Activated CD4-positive, alpha-beta T cell treated with anti-CD3 and anti-CD28 coated beads for 1 hour (primary cell): Measurements from ENCODE around the gene GRM4.

Experiments
- DNase-seq: peaks from one replicate; pipeline ENCODE4 v3.0.0-alpha.2; 2020

Gene GRM4

DNA sequence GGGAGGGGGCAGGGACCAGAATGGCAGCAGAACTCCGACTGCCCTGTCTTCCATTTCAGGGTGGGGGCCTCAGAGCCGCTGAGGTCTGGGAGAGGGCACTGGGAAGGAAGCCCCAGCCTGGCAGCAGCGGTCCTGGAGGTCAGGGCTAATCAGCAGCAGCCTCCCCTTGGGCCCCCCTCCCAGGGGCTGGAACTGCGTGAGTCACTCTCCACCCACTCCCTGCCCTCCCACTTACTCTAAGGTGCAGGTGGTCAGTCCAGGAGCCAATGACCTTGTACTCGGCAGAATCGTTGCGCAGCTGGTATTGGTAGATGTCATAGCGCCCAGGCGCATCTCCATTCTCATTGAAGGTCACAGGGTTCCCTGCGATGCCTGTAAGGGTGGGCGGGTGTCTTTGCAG, 105.9 kb downstream of the GRM4 start:
- no peak for DNase-seq

- no peak for DNase-seq
These were observed 108.7 kb downstream of the GRM4 start for GRCh38 chr6:34037151-34037550.

DNA sequence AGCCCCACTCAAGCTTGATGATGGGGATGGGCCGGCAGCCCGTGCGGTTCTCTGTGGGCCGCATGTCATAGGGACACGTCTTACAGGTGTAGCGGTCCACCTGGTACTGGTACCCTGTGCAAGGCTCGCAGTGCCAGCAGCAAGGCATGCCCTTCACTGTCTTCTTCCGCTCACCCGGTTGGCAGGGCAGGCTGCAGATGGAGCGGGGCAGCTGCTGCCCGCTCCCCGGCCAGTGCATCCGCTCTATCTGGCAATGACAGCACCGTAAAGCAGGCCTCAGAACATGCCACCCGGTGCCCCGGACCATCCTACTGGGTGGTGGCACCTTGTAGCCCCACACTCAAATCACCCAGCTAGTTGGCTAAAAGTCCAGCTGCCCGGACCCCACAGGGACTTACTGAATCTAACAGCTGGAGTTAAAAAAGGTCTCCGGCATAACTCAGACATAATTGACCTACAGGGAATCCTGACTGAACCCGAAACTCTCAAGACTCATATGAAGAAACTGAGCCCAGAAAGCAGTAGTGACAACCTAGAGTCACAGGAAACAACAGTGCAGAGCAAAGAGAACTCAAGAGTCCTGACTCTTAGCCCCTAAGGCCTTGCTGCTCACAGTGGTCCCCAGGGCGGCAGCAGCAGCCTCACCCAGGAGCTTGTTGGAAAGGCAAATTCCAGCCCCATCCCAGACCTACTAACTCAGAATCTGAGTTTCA, 109.4 kb downstream of the GRM4 start:
- DNase-seq = no peak

DNA sequence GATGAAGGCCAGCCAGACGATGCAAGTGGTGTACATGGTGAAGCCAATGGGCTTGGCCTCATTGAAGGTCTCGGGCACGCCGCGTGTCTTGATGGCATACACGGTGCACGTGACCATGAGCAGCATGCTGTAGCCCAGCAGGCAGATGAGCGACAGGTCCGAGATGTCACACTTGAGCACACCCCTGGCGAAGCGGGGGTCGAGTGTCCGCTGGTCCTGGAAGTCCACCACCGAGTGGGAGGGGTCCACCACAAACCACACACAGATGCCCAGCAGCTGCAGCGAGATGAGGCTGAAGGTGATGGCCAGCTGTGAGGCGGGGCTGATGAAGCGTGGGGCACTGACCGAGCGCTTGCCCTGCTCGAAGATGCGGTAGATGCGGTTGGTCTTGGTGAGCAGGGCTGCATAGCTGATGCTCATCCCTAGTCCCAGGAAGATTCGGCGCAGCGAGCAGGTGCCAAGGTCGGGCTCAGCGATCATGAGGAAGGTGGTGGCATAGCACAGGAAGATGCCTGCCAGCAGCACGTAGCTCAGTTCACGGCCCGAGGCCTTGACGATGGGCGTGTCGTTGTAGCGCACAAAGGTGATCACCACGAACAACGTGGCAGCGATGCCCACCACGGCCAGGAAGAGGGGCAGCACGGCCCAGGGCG, 110.1 kb downstream of the GRM4 start:
- DNase-seq = no peak

- DNase-seq = no peak
These were observed 110.7 kb downstream of the GRM4 start for GRCh38 chr6:34035161-34035560.

DNA sequence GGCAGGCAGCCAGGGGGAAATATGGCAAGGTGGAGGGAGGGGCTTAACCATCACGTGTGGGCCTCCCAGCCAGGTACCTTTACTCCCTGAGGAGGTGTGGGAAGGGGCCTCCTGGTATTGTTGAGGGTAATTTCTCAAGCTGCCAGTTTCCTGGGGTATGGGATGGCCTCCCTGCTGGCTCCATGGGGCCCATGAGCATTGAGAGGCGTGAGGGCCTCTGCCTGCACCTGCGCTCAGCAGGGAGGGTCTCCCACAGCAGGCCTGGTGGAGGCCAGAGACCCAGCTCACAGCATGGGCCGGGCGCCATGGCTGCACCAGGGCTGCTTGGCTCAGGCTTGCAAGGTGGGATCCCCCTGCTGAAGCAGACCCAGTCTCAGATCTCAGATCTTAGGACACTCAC, 113.0 kb downstream of the GRM4 start:
- no peak for DNase-seq

DNA sequence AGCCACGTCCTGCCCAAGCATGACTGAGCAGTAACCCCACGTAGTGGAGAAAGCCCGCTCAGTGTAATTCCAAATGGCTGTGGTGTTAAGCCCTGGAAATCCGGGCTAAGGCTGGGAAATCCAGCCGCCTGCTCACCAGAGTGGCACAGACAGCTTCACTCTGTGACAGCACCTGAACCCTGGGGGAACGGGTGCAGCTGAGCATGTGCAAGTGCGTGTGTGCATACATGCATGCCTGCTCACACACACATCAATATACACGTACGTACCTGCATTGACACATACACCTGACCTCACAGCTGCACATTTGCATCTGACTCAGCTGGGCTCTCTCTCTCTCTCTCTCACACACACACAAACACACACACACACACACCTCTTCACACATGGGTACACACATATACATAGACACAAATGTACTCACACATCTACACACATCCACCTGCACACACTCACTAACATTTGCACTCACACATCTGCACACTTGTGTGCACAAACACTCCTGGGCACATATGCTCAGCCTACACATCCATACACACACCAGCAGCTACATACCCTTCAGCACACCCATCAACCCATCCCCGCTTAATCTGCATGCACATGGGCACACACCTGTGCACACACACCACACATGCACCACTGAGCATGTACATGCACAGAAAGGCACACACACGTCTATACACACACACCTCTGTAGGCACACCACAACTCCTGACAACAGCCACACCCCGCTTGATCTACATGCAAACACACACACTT, 114.1 kb downstream of the GRM4 start:
- no peak for DNase-seq

DNA sequence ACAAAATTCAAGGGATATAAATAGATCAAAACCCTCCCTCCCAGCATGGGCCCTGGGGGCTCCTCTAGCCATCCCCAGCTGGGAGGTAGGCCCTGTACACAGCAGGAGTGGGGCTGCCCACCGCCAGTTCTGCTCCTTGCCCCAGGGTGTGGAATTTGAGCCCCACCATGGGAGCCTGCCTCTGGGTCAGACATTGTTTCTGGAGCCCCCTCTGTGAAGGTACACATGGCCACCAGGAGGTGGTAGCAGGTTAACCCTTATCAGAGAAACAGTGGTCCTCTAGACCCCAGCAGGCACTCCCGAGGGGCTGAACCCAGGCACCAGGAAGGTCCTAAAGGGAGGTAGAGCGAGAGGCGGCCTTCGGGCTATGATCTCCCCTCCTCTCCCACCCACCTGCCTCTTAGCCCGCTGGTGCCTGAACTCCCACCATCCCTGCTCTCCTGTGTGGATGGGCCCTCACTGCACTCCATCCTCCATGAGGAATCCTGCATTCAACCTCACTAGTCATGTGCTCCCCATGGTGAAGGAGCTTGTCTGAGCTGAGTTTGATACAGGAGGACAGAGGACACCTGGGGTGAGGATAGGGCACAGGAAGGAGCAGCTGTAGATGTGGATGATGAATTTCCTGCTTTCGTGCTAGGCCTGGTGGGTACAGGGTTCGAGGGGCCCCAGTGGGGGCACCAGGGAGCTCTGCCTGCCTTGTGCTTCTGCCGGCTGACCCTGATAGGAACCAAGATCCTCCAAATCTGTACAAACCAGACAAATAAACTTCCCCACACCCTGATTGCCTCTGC, 114.9 kb downstream of the GRM4 start:
- no peak for DNase-seq

DNA sequence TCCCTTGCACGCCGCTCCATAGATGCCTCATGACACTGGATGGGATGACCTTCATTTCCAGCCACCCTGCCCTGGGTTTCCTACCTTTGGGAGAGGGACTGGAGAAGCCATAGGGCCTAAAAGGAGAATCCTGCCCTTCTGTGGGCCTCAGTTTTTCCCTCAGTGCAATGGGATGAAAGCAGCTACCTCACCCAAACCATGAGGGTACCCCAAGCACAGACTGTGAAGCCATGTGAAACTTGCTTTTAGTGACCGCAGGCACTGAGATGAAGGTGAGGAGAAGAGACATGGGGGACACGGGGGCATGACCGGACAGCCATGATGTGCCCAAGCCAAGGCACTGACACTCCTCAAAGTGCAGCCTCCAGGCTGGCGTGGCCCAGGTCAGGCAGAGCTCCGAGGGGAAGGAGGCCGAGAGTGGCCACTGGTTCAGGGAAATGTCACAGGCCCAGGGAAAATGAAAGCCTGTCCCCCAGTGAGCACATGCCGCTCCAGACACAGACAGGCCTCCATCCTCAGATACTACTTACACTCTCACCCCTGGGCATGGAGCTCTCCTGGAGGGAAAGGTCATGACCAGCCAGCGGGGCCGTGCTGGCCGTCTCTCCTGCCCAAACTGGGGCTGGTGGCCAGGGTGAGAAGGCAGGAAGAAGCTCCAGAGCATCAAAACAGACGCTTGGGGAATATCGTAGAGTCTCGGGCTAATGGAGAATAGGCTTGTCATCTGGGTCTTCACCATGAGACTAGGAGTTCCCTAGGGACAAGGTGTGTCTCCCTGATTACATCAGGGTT, 116.2 kb downstream of the GRM4 start:
- DNase-seq = no peak

GRCh38 chr6:34028691-34029360, 117.1 kb downstream of the GRM4 start:
- DNase-seq = no peak

- no peak for DNase-seq
These were observed 117.9 kb downstream of the GRM4 start for GRCh38 chr6:34027939-34028441.

DNA sequence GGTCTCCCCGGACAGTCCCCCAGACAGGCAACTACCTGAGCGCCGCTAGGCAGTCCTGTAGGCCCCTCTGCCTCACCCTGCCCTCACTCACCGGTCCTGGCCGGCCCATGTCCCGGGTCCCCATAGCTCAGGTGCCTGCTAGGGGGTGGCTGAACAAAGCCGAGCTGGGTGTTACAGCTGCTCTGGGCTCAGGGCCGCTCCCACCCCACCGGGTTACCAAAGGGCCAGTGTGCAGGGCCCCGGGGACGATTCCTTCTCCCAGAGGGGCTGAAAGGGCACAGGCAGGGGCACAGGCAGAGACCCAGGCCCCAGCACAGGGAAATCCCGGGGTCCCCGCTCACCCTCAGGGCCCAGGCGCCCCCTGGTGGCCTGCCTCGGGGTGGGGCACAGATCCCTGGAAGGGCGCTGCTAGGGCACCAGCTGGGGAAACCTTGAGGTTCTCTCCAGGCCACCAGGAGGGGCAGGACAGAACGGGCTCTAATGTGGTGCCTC, 118.4 kb downstream of the GRM4 start:
- peak; percentile 55 for DNase-seq

DNA sequence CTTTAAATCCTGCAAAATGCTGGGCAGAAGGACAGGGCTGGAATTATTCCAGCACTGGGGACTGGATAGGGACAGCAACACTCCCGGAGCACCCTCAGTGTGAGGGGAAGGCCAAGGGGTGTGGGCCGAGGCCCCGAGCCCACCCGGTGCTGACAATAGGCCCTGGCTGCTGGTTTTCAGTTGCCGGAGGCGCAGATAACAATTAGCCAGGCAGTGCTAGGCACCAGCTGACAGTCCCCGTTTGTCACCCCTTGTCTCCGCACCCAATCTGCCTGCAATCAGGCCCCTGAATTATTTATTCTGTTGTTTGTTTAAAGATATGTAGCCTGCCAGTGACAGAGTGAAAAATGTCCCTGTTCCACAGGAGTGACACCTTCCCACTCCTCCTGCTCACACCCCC, 120.0 kb downstream of the GRM4 start:
- DNase-seq = no peak

DNA sequence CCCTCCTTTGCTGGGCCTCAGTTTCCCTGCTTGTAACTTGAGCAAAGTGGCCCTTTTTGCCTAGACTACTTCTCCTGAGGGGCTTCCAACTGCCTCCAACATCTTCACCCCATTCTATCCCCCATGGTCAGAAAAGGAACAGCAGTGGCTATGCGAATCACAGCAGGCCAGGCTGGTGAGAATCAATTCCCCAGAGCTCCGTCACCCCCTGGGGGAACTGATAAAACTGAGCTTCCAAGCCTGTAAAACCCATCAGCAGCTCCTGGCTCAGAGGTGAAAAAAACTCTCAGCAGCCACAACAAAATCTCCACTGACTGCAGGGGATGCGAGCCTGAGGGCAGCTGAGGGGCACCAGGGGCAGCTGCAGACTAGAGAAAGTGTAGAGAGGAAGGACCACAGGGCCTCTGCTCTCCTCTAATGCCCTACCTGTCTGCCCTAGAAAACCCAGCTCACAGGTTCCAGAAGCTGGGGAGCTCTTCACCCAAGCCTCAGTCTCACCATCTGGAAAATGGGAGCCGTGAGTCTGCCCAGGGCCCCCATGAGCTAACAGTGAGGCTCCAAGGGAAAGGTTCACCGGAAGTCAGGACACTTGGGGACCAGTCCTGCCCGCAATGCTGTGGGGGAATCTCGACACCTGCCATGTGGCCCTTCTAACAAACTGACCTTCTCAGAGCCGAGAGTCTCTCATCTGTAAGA, 120.6 kb downstream of the GRM4 start:
- DNase-seq = no peak

DNA sequence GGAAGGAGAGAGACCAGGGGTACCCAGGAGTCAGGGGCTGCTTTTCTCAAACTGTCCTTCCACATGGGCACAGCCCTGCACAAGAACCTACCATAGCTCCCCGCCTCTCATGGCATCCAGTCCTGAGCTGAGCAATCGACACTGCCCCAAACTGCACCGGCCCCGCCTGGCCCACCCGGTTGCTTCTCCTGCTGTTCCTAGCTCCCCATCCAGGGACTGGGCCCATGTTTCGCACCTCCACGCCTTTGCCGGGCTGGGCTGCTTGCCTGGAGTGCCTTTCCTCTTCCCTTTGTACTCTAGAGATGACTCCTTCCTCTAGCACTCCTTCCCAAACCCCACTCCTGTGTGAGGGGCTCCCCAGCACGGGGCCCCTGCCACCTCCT, 123.0 kb downstream of the GRM4 start:
- DNase-seq = no peak

GRCh38 chr6:34022250-34022872, 123.5 kb downstream of the GRM4 start:
- DNase-seq = no peak

- no peak for DNase-seq
These were observed 124.2 kb downstream of the GRM4 start for GRCh38 chr6:34021554-34022190.

DNA sequence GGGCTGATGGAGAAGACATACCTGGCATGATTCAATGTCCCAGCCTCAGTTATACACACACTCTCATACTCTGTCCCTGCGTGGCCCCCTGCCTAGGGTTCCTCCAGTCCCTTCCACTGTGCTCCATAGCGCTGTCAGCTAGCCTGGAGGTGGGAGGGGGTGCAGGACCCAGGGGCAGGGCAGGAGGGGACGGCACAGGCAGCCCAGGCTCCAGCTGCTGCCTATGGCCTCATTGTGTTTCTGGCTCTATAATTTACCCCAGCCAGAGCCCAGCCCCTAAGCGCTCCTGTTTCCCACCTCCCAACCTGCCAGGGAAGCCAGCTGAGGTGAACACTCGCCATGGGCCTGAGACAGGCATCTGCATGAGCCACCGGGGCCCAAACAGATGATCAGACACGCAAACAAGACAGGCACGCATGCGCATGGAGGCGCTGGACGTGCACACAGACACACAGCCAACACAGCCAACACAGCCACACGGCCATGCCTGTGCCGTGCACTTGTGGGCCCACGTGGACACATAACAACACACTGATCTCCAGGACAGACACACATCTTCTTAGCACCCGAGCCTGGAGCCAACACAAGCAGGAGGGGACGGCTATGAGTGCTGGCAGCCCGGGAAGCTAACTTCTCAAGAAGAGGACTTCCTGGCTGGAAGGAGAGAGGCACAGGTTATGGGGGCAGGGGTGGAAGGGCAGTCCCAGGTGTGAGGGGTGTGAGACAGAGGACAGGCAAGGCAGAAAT, 124.9 kb downstream of the GRM4 start:
- DNase-seq = no peak

DNA sequence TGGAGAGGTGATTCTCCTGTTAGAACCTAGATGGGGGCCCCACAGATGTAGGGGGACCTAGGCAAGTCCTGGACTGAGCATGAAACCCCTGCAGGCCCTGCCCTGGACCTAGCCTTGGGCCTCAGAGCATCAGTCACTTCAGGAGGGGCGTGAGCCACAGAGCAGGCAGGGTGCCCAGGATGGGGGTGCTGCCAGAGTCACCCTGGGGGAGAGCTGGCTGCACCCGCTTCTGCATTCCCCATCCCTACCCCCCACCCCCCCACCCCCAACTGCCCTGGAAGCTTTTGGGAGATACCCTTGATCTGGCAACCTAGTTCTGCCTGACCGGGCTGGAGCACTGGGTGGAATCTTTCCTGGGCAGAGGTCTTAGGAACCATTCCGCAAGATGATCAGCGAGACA, 125.6 kb downstream of the GRM4 start:
- no peak for DNase-seq
